ENCODE measurements around the gene PRKG1. TPM values are rescaled to one million over a fixed set of nuclear protein-coding genes. Genes with fewer than 3 reads are reported as not detected.

PRKG1 gene
- total RNA-seq, 6 experiments from 2014 or later = 1.1 to 2.0 (median 1.3) TPM

- Histone ChIP-seq H3K36me3 (no peaks in the 10 kb centered on the region), H3K4me3 (no peak overlapping the region), H3K27ac (no peak overlapping the region), H3K27me3 (no peaks in the 10 kb centered on the region), H3K9me3 (no peaks in the 10 kb centered on the region), H3K4me1 (no peaks in the 10 kb centered on the region)
- no peak for ATAC-seq
- intact Hi-C loops (cut with DNase I) = no loop called here
- TF ChIP-seq CTCF (IDR thresholded peaks at IDR 0.05) = no peak
- no peak for TF ChIP-seq POLR2A (IDR thresholded peaks at IDR 0.05)
- no peak for DNase-seq
- WGBS (ENCODE audit: insufficient coverage, low coverage, low lambda C conversion rate, missing lambda C conversion rate) = 10% methylated on average over 2 of the region's 2 CpGs
These were observed 394.1 kb downstream of the PRKG1 start for GRCh38 chr10:51468424-51468823.

- no peak for DNase-seq
- Histone ChIP-seq H3K9me3 (no peaks in the 10 kb centered on the region), H3K4me3 (no peak overlapping the region), H3K27ac (no peak overlapping the region), H3K27me3 (no peaks in the 10 kb centered on the region), H3K36me3 (no peaks in the 10 kb centered on the region), H3K4me1 (no peaks in the 10 kb centered on the region)
- ATAC-seq = no peak
- WGBS (ENCODE audit: insufficient coverage, low coverage, low lambda C conversion rate, missing lambda C conversion rate) = 72% methylated on average over 2 of the region's 2 CpGs
- intact Hi-C loops (cut with DNase I) = no loop called here
- TF ChIP-seq POLR2A (IDR thresholded peaks at IDR 0.05) (no peak), CTCF (IDR thresholded peaks at IDR 0.05) (no peak)
These were observed 395.4 kb downstream of the PRKG1 start for GRCh38 chr10:51469686-51470085.

DNA sequence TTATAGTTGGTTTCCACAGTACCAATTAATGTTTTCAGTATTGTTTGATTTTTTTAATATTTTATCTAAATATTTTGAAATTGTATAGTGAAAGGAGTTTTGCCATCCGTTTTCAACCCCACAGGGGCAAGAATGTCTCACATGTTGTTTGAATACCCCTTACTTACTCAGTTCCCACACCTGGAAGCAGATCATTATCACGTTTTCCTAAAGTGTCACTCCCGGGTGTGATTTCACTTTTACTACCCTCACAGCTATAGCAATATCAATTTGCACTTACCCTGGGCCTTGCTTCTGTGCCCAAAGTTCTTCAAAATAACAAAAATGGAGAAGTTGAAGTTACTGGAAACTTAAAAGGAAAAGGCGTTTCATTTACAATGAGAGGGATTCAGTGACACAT is 397.0 kb downstream of the PRKG1 start:
- 21% methylated on average over 4 of the region's 4 CpGs for WGBS (ENCODE audit: insufficient coverage, low coverage, low lambda C conversion rate, missing lambda C conversion rate)

GRCh38 chr10:51472154-51472553 is 397.9 kb downstream of the PRKG1 start:
- DNase-seq (no peak), ATAC-seq (no peak)
- H3K36me3 ChIP-seq = no peaks in the 10 kb centered on the region
- H3K9me3 ChIP-seq = no peaks in the 10 kb centered on the region
- no peak overlapping the region for H3K4me3 ChIP-seq
- TF ChIP-seq CTCF (IDR thresholded peaks at IDR 0.05) (no peak), POLR2A (IDR thresholded peaks at IDR 0.05) (no peak)
- H3K4me1 ChIP-seq = no peaks in the 10 kb centered on the region
- intact Hi-C loops (cut with DNase I) = no loop called here
- H3K27me3 ChIP-seq = no peaks in the 10 kb centered on the region
- H3K27ac ChIP-seq = no peak overlapping the region
- 15% methylated on average over 1 of the region's 1 CpG for WGBS (ENCODE audit: insufficient coverage, low coverage, low lambda C conversion rate, missing lambda C conversion rate)

More for the DNA sequence above, 397.0 kb downstream of the PRKG1 start:
- H3K9me3 ChIP-seq = no peaks in the 10 kb centered on the region
- no peaks in the 10 kb centered on the region for H3K36me3 ChIP-seq
- intact Hi-C loops (cut with DNase I) = no loop called here
- no peaks in the 10 kb centered on the region for H3K4me1 ChIP-seq
- TF ChIP-seq CTCF (IDR thresholded peaks at IDR 0.05) (no peak), POLR2A (IDR thresholded peaks at IDR 0.05) (no peak)
- H3K27ac ChIP-seq = no peak overlapping the region
- DNase-seq (no peak), ATAC-seq (no peak)
- H3K27me3 ChIP-seq = no peaks in the 10 kb centered on the region
- no peak overlapping the region for H3K4me3 ChIP-seq

- no peak for ATAC-seq
- H3K36me3 ChIP-seq = no peaks in the 10 kb centered on the region
- DNase-seq = no peak
- H3K4me3 ChIP-seq = no peak overlapping the region
- no peak for TF ChIP-seq POLR2A (IDR thresholded peaks at IDR 0.05)
- no peak for TF ChIP-seq CTCF (IDR thresholded peaks at IDR 0.05)
- intact Hi-C loops (cut with DNase I) = no loop called here
- no peaks in the 10 kb centered on the region for H3K9me3 ChIP-seq
- H3K27ac ChIP-seq = no peak overlapping the region
- no peaks in the 10 kb centered on the region for H3K4me1 ChIP-seq
- WGBS (ENCODE audit: insufficient coverage, low coverage, low lambda C conversion rate, missing lambda C conversion rate) = 78% methylated on average over 3 of the region's 3 CpGs
- H3K27me3 ChIP-seq = no peaks in the 10 kb centered on the region
These were observed 405.4 kb downstream of the PRKG1 start for GRCh38 chr10:51479711-51480110.
